ENCODE results near the gene CEBPZOS. TPM values are rescaled to one million over a fixed set of nuclear protein-coding genes. Genes with fewer than 3 reads are reported as not detected.

CEBPZOS gene
- 18.4 and 18.7 TPM in 2 replicates for total RNA-seq

DNA sequence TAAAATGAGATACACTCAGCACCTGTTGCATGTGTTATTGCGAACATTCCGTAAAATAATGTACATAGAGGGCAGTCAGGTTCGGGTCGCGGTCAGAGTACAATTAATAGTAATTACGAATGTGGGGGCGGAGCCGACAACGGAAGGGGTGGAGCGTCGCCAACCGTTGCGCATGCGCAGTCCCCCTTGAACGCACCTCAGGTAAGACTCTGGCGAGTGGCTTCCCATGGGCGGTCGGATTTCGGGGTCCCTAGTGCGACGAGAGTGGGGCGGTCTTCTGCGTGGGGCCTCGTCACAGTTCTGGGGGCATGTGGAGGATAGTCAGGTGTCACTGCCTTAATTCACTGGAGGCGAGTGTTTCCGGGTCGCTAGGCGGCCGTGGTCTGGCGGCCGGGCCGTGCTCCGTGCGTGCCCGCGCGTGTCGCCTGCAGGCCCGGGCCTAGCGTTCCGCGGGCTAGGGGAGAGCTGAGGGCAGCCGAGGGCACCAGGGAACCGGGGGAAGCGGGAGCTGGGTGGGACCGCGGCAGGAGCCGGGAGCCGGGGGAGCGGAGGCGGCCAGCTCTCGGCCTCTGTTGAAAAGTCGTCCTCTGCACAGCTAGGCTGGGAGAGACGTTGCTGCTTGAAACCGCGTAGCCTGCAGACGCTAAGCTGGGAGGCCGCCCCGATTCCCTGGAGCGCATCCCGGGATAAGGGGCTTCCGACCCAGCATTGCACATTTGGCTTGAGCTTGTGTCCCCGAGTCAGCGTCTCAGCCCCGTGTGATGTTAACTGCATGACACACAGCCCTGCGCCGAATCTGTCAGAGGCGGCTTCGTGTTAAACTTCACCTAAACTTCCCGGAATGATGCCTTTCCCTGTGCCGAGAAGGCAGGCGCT, at the start of gene CEBPZOS:
Gene CEBPZOS, plus strand, starts transcription at position 177 of the 876 bp plus-strand sequence. CDS start 3,209 bp downstream, outside the sequence.

GRCh38 chr2:37156857-37157714, 39.2 kb upstream of the CEBPZOS start, which contains the start of gene EIF2AK2:
Gene EIF2AK2 (minus strand): TSS chr2:37156980. CDS start chr2:37147806, 9,174 bp downstream.

DNA sequence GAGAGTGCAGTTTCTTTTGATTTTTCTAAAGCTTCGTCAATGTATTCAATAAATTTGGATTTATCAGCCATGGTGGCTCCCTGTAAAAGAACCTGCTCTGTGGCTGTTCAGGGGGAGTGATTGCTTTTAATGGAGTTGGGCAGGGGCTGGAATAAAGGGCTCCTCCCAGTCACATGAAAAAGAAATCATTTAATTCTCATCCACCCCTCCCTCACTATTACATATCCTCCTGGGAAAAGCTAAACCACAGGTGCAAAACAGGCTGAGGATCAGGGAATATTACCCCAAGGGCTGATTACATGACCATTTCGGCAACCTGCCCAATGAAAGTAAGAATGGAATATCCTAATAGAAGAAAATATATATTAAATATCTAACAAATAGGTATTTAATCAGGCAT, 7.7 kb upstream of the CEBPZOS start, which contains the start of gene SULT6B1:
Gene SULT6B1, minus strand, starts transcription at position 101 of the 400 bp plus-strand sequence. Its CDS starts 30 bp downstream, at position 71.

GRCh38 chr2:37231241-37232130, 35.2 kb downstream of the CEBPZOS start, which contains the start of the genes CEBPZ and NDUFAF7:
Gene CEBPZ (minus strand): TSS chr2:37231596. CDS start chr2:37231567, 29 bp downstream.
Gene NDUFAF7 (plus strand): TSS chr2:37231658. CDS start chr2:37231706, 48 bp downstream.

Other genes with a start within 250 kb of the CEBPZOS start
- gene STRN, start 230.0 kb upstream of the CEBPZOS start, total RNA-seq = 12.6 and 14.3 TPM in 2 replicates
- gene HEATR5B, start 112.1 kb upstream of the CEBPZOS start, total RNA-seq = 10.3 and 11.9 TPM in 2 replicates
- 6.6 and 6.8 TPM in 2 replicates for gene GPATCH11, start 112.0 kb upstream of the CEBPZOS start, total RNA-seq
- 28.0 and 40.9 TPM in 2 replicates for gene EIF2AK2, start 39.5 kb upstream of the CEBPZOS start, total RNA-seq
- not detected in 2 replicates for gene SULT6B1, start 7.8 kb upstream of the CEBPZOS start, total RNA-seq
- 33.6 and 40.5 TPM in 2 replicates for gene CEBPZ, start 35.1 kb downstream of the CEBPZOS start, total RNA-seq
- gene NDUFAF7, start 35.2 kb downstream of the CEBPZOS start, total RNA-seq = 8.5 and 12.1 TPM in 2 replicates
- gene PRKD3, start 128.3 kb downstream of the CEBPZOS start, total RNA-seq = 27.8 and 33.6 TPM in 2 replicates
- 15.7 and 16.0 TPM in 2 replicates for gene QPCT, start 148.1 kb downstream of the CEBPZOS start, total RNA-seq